ENCODE results near the gene LIFR. TPM values are rescaled to one million over a fixed set of nuclear protein-coding genes. Genes with fewer than 3 reads are reported as not detected.

Gene LIFR
- total and polyA plus RNA-seq, 2 of the 4 experiments (the other 2 are of a cell fraction), result 1.9 to 10.4 TPM

DNA sequence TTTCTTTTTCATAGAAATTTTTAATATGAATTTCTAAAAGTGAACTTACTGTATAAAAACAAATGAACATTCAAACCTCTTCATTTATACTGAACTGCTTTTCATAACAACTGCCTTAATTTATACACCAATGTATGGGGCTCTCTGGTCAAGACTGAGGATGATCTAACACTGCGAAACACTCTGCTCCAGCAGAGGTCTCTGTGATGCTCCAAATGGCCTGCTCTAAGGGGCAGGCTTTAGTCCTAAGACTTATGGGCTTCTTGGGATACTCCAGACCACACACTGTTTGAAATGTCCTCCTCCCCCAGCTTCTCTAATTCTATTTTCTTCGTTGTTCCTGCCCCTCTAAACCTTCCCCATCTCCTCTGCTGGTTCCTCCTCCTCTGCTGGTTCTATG is 58.5 kb downstream of the LIFR start:
- no peak overlapping the region for H3K56ac ChIP-seq (ENCODE audit: extremely low read depth, insufficient read depth, low read length)
- no peak overlapping the region for H4K91ac ChIP-seq (ENCODE audit: insufficient read depth, low read depth, low read length)
- H3K36me3 ChIP-seq (ENCODE audit: control insufficient read depth, insufficient read depth, low read length), result peaks cover 15% of the 10 kb centered on the region
- H2BK15ac ChIP-seq (ENCODE audit: low read depth, low read length), result no peak overlapping the region
- peaks cover 4% of the 10 kb centered on the region for H3K9me1 ChIP-seq (ENCODE audit: insufficient read depth, low read length)
- H2BK5ac ChIP-seq (ENCODE audit: low read depth, low read length, poor library complexity, severe bottlenecking), result no peak overlapping the region
- H3K9me3 ChIP-seq (ENCODE audit: control insufficient read depth, insufficient read depth, low read length), result no peaks in the 10 kb centered on the region
- peak; percentile 31 for DNase-seq
- no peak overlapping the region for H3K27ac ChIP-seq (ENCODE audit: insufficient read depth, low read length)
- no peak overlapping the region for H3K4me2 ChIP-seq (ENCODE audit: low read depth, low read length)
- H3K79me1 ChIP-seq (ENCODE audit: low read depth in 1 of 2, low read length in 2 of 2), result no peaks in the 10 kb centered on the region
- dilution Hi-C loops (cut with HindIII; ENCODE audit: low sequenced_read_pairs, unreplicated experiment) (no loop called here), intact Hi-C loops (cut with micrococcal nuclease) (loop anchor here (5.0 kb wide), 1 partner anchor 309 kb away; no protein-coding TSS in a partner anchor), in situ Hi-C loops (cut with MboI; ENCODE audit: low sequenced_read_pairs) (no loop called here)
- H3K23ac ChIP-seq (ENCODE audit: low read depth, low read length), result no peak overlapping the region
- no peaks in the 10 kb centered on the region for H3K27me3 ChIP-seq (ENCODE audit: control insufficient read depth, insufficient read depth, low read length)
- no peak overlapping the region for H2BK20ac ChIP-seq (ENCODE audit: low read depth, low read length)
- H4K8ac ChIP-seq (ENCODE audit: low read depth in 2 of 2, low read length in 2 of 2), result no peak overlapping the region
- peaks cover 4% of the 10 kb centered on the region for H3K4me1 ChIP-seq (ENCODE audit: control insufficient read depth, insufficient read depth, low read length)
- TF ChIP-seq, protein P1, sequence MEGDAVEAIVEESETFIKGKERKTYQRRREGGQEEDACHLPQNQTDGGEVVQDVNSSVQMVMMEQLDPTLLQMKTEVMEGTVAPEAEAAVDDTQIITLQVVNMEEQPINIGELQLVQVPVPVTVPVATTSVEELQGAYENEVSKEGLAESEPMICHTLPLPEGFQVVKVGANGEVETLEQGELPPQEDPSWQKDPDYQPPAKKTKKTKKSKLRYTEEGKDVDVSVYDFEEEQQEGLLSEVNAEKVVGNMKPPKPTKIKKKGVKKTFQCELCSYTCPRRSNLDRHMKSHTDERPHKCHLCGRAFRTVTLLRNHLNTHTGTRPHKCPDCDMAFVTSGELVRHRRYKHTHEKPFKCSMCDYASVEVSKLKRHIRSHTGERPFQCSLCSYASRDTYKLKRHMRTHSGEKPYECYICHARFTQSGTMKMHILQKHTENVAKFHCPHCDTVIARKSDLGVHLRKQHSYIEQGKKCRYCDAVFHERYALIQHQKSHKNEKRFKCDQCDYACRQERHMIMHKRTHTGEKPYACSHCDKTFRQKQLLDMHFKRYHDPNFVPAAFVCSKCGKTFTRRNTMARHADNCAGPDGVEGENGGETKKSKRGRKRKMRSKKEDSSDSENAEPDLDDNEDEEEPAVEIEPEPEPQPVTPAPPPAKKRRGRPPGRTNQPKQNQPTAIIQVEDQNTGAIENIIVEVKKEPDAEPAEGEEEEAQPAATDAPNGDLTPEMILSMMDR (conservative IDR thresholded peaks at IDR 0.05; ENCODE audit: low read depth, low read length), result no peak
- 0 out of 2 replicates have a peak, but pooled peaks have one; percentile 6 for TF ChIP-seq RAD21 (IDR thresholded peaks at IDR 0.05; ENCODE audit: low read length)
- H2BK120ac ChIP-seq (ENCODE audit: low read depth, low read length), result no peak overlapping the region
- H2AK5ac ChIP-seq (ENCODE audit: low read depth, low read length), result no peak overlapping the region
- H2AK9ac ChIP-seq (replicated peaks; ENCODE audit: low read depth, low read length, poor library complexity), result no peak overlapping the region
- H4K5ac ChIP-seq (ENCODE audit: low read depth, low read length), result no peak overlapping the region
- no TSS peak for BruUV-seq (replicated peaks)
- no peak overlapping the region for H3K14ac ChIP-seq (replicated peaks; ENCODE audit: low read depth, low read length)
- no peak overlapping the region for H2AFZ ChIP-seq (replicated peaks; ENCODE audit: low read length, poor library complexity)
- POLR2A ChIA-PET (ENCODE audit: unreplicated experiment), result no interaction called here
- no peak overlapping the region for H3K18ac ChIP-seq (ENCODE audit: low read depth, low read length)
- peak; percentile 50 for ATAC-seq (ENCODE audit: low read depth)
- H3K4ac ChIP-seq (ENCODE audit: low read depth, low read length), result no peak overlapping the region
- no peak overlapping the region for H3K9ac ChIP-seq (ENCODE audit: low read depth, low read length)
- WGBS, 2 experiments (ENCODE audit: extremely low coverage in 2 of 2, insufficient read length in 1 of 2), result 77% methylated on average over 2 of the region's 2 CpGs; no CpG with 5 or more reads in 1 of the 2 experiments
- no peaks in the 10 kb centered on the region for H4K20me1 ChIP-seq (ENCODE audit: insufficient read depth, low read length)
- no peak overlapping the region for H3K4me3 ChIP-seq (ENCODE audit: insufficient read depth, low read depth, low read length)
- CTCF ChIA-PET, result interaction anchor here (1.4 kb wide), 1 partner anchor 56 kb away, joined by 7 read pairs; no protein-coding TSS in a partner anchor
